HG03565 (cell line): ENCODE results near the gene AMDHD2.

Experiments
- ATAC-seq: cut with Tn5 transposase; IDR thresholded peaks from one replicate; pipeline ENCODE4 v1.9.1; 2021; ENCODE audit warnings: mild to moderate bottlenecking, moderate library complexity; ENCODE audit not compliant: unreplicated experiment

AMDHD2 gene

GRCh38 chr16:2482708-2483534, 37.2 kb upstream of the AMDHD2 start:
- ATAC-seq: no peak

GRCh38 chr16:2483939-2484897, 36.0 kb upstream of the AMDHD2 start:
- ATAC-seq: no peak

- ATAC-seq: no peak
These were observed 35.2 kb upstream of the AMDHD2 start for GRCh38 chr16:2484898-2485508.

GRCh38 chr16:2485811-2486507, 34.2 kb upstream of the AMDHD2 start:
- no peak for ATAC-seq

DNA sequence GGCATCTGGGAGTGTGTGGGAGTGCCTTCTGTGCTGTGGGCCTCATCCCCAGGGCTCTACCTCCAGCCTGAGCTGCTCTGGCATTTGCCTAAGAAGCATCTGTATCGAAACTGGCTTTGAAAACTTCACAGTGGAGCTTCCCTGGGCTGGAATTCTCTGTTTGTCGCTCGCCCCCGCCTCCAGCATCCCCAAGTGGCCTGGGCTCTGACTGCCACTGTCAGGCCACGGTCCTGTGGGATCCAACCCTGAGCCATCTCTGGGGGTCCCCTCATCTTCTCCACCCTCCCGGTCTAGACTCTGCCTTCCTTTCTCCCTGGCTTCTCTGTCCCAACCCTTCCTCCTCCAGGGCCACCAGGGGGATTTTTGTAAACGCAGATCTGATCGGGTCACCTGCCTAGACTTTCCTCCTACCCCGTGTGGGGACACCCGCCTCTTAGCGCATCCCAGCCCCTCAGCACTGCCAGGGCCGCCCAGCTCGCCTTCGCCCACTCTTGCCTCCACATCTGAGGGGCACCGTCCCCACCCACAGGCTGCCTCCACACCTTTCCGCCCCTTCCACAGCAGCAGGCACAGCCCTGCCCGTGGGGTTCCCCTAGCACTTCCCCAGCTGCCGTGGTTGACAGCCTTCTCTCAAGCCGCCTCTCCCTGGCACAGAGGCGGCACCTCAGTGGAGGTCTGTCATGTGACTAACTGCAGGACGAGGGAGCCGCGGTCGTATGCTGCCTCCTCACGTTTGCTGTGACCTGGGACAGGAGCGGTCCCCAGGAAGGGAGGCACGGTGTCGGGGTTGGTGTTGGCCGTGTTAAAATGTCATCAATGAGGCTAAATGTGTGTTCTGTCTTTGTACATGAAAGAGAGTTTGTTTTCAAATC, 33.3 kb upstream of the AMDHD2 start:
- no peak for ATAC-seq

- no peak for ATAC-seq
These were observed 32.7 kb upstream of the AMDHD2 start for GRCh38 chr16:2487517-2487842.

- no peak for ATAC-seq
These were observed 32.2 kb upstream of the AMDHD2 start for GRCh38 chr16:2487903-2488531.

DNA sequence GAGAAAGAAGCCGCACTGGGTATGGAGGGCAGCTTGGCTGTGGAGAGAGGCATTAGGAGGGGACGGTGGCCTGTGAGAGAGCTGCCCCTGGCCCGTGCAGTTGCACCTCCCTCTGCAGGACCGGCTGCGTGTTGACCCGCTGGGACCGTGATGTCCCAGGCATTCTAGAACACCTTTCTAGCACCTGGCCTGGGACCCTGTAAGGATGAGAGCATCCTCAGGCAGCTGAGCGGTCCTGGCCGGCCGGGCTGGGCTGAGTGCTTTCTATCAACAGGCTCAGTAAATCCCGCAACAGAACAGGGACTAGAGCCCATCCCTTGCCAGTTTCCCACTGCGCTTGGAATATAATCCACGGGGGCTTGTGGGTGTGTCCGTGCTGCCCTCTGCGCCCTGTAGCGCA, 30.6 kb upstream of the AMDHD2 start:
- ATAC-seq: no peak

DNA sequence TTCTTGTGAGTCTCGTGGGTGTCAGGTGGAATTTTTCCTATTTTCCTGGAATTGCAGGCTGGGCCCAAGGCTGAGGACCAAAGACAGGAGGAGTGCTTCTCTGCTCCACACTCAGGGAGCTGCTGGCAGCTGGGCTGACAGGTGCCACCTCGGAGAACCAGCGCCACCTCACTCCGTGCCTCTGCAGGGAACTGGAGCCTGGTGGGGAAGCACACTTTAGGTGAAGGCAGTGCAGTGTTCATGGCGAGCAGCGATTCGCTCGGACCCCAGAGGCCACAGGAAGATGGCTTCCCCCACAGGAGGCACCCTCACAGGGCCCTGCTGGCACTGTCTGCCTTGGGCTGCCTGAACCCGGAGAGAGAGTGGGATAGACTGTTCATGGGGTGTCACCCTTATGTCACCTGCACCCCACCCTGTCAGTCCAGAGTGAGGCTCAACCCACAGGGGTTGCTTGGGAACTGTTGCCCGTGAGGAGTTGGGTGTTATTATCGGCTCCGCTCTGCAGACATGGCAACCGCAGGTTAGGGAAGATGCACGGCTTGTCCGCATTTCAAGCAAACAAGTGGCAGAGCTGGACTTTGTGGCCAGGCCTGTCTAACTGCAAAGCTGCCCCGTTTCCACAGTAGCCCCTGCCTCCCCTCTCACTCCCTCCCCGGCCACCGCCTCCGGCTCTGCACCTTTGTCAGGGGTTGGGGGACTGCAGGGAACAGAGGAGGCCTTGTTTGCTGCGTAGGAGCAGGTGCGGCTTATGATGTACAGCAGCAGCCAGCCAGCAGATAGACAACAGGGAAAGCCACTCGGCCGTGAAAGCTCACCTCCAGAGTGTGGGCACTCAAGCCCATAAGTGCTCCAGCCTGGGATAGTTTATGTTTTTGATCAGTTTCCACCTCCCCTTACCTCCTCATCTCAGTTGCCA, 29.7 kb upstream of the AMDHD2 start:
- ATAC-seq: no peak

- no peak for ATAC-seq
These were observed 27.9 kb upstream of the AMDHD2 start for GRCh38 chr16:2492292-2492691.

DNA sequence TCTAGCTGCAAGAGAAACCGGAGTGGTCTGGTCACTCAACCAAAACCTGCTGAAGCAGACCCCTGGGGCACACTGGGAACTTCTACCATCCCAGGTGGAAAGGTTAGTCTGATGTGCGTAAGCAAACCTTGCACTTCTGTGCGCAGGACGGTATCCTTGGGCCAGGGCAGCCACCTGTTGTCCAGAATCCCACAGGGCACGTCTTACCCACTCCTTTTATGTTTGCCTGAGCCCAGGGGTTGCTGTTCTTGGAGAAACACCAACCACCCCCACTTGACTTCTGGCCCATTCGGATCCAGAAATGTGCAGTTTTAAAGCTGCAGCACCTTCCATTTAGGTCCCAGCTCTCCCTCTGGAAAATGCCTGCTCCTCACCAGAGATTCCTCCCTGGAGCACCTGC, 26.6 kb upstream of the AMDHD2 start:
- ATAC-seq: no peak

DNA sequence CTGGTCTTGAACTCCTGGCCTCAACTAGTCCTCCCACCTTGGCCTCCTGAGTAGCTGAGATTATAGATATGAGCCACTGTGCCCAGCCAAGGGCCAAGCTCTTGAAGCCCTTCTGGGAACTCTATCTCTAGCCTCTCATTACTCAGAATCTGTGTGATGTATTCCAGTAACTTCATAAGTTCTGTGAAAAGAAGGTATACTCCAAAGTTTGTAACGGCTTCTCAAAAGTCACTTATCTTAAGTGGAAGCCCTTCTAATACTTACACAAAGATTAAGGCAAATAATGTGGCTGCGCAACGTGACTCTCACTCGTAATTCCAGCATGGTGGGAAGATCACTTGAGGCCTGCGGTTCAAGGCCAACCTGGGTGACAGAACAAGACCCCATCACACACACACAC, 25.6 kb upstream of the AMDHD2 start:
- no peak for ATAC-seq

DNA sequence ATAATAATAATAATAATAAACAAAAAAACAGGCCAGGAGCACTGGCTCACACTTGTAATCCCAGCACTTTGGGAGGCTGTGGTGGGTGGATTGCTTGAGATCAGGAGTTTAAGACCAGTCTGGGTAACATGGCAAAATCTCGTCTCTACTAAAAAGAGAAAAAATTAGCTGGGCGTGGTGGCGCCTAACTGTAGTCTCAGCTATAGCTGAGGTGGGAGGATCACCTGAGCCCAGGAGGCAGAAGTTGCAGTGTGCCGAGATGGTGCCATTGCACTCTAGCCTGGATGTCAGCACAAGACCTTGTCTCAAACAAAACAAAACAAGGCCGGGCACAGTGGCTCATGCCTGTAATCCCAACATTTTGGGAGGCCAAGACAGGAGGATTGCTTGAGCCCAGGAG, 25.1 kb upstream of the AMDHD2 start:
- no peak for ATAC-seq

DNA sequence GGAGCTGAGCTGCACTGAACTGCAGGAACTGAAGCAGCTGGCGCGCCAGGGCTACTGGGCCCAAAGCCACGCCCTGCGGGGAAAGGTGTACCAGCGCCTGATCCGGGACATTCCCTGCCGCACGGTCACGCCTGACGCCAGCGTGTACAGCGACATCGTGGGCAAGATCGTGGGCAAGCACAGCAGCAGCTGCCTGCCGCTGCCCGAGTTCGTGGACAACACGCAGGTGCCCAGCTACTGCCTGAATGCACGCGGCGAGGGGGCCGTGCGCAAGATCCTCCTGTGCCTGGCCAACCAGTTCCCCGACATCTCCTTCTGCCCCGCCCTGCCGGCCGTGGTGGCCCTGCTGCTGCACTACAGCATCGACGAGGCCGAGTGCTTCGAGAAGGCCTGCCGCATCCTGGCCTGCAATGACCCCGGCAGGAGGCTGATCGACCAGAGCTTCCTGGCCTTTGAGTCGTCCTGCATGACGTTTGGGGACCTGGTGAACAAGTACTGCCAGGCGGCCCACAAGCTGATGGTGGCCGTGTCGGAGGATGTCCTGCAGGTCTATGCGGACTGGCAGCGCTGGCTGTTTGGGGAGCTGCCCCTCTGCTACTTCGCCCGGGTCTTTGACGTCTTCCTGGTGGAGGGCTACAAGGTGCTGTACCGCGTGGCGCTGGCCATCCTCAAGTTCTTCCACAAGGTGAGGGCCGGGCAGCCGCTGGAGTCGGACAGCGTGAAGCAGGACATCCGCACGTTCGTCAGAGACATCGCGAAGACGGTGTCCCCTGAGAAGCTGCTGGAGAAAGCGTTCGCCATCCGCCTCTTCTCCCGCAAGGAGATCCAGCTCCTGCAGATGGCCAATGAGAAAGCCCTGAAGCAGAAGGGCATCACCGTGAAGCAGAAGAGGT, 23.7 kb upstream of the AMDHD2 start:
- ATAC-seq: no peak

- no peak for ATAC-seq
These were observed 23.0 kb upstream of the AMDHD2 start for GRCh38 chr16:2497116-2497630.

DNA sequence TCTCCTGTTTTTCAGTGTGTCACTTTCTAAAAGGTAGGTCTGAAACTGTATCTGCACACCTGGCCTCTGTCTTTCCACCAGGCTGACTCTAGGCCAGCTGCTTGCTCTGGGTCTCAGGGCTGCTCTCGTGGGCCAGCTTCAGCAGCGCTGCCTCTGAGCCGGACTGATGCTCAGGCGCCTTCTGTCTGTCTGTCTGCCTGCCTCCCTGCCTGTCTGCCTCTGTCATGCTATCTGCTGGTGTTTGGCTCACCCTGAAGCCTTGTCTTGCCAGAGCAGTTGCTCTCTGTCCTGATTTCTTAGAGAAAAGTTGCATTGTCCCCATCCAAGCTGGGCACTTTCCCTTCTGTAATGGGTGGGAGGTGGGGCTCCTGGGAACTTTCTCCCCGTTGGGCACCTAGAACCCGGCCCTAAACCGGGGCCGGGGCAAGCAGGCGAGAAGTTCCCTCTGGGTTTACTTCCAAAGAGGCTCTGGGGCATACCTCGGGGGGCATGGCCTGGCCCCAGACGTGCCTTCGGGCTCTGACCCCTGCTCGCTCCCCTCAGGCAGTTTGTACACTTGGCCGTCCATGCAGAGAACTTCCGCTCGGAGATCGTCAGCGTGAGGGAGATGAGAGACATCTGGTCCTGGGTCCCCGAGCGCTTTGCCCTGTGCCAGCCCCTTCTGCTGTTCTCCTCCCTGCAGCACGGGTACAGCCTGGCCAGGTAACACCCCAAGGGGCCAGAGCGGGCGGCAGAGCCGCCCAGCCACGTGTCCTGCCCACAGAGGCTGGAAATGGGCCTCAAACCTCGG, 22.3 kb upstream of the AMDHD2 start:
- ATAC-seq: no peak
